HG03432 (cell line): ENCODE measurements around the gene SYT6.

Experiments
- ATAC-seq: cut with Tn5 transposase; IDR thresholded peaks from one replicate; pipeline ENCODE4 v1.9.1; 2021; ENCODE audit warnings: mild to moderate bottlenecking, moderate library complexity; ENCODE audit not compliant: unreplicated experiment

Gene SYT6

DNA sequence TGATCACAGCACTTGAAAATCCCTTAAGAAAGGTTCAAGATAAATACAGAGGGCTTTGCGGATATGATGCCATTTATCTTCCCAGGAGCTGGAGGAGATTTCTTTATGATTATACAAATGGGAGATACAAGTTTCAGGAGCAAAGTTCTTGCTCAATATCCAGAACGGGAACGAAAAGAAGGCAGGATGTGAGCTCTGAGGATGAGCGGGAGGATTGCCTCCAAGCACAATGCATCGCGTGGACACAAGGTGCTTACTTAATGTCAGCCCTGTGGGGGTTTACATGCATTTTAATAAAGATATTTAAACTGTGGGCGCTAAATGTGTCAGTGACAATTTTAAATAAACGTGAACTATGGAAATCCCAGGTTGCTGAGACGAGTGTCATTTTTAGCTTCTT, 59.0 kb downstream of the SYT6 start:
- no peak for ATAC-seq

DNA sequence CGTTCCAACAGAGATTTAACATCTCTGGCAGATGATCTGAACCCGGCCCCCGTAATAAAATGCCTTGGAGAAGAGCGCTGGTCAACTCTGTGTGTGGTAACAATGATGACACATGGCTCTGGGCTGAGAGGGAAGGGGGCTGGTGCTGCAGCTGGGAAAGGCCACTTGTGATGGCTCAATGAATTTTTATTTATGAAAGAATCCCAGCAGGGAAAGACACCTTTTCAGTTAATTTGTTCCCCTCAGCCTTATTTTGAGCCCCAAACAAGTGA, 59.4 kb downstream of the SYT6 start:
- ATAC-seq: no peak

DNA sequence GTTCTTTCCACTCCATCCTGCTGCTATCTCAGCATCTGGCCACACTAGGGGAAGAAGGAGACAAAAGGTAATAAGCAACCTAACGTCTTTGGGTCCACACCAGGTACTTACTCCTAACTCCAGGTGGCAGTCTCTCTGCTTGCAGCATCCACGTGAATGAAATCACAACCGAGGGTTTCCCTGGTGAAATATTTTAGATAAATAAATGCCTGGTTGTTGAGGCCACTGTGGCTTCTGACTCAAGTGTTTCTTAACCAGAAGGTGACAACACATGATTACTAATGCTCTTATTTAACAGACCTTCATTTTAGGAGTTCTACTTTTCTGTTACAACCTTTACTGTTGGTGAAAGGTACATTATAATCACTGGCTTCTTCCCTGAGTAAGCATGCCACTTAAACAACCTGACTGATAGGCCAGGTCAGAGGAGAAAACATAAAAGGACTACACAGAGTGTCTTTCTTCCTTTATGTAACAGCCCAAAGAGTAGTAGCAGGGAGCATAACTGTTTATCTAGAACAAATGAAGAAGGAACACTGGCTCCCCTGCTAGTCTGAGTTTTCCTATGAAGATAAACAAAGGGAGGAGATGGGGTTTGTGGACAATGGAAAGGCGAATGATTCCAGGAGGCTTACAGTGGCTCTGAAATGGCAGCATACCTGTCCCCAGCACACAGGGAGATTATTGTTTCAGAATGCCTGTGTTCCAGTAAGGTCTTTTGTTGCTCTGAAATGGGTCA, 59.9 kb downstream of the SYT6 start:
- no peak for ATAC-seq

DNA sequence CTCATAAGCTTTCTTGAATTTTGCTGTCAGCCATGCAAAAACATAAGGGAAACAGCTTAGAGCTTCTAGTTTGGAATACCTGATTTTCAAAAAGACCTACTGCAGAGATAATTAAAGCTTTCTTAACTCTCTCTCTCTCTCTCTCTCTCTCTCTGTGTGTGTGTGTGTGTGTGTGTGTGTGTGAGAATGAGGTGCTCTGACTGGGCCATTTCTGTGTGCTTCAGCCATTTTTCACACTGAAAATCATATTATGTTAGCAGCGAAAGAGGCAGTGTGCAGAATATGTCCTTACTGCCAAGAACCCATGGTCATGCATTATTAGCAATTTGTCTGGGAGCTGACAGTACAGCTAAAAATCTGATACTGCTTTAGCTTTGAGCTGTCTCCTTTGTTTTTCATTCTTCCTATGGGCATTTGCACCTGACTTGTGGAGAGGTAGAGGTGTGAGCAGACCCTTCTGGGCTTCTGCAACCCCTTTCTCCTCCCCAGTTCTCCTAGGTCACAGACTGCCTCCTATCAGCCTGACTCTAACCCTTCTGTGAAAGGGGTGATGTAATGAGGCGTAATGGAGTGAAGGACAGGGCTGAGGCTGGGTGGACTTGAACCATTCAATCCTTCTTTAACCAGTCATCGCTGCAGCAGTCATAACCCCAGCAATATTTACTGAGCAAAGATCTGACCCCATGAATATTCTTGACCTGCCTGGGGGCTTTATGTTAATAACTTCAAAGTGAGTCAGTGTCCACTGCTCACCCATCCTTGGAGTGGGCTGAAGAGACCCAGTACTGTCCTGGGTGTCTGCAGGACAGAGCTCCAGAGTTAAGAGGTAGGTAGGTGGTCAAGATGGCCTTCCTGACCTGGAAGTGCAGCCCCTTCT, 61.2 kb downstream of the SYT6 start:
- ATAC-seq: no peak

DNA sequence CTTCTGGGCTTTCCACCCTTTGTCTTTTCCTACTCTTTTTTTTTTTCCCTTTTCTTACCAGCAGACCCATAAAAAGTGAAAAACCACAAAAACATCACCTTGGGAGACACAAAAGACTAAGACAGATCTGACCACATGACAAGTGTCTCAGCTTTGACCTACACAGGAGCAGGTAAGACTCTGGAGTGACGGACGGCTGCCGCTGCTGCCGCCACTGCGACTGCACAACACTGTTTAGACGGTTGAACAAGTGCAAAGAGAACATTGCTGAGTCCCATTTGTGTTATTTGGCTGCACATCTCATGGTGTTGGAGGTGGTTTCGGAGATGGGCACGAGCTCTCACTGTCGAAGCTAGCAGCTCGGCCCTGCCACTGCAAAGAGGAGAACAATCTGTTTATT, 62.0 kb downstream of the SYT6 start:
- ATAC-seq: no peak

DNA sequence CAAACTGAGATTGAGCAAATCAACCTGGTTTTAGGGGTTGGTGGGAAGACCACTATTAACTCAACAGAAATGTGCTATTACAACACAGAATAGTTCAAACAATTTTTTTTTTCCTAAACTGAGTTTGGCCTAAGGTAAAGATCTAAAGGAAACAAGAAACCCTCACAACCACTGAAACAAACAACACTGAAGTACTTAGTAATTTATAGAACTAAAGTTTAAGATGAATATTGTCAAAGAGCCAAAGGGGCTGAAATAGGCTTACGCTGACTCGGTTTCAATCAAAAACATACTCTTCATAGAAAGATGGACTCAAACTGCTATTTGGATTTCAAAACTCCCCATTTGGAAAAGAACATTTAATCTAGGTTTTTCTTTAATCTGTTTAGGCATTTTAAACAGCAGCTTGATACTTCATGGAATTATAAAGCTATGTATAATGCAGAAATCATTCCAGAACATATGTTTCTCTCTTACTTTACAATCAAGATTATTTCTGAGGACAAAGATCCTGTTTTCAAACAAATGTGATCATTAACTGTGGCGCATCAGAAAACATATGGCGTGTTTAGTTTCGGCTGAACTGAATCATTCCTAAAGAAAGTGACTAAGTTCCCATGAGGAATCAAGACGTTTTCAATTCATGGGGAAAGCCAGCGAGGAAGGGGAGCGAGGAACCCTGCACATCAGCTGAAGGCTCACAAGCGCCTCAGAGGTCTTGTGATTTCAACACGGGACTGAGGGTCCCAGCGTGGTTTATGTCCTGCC, 62.7 kb downstream of the SYT6 start:
- ATAC-seq: no peak

DNA sequence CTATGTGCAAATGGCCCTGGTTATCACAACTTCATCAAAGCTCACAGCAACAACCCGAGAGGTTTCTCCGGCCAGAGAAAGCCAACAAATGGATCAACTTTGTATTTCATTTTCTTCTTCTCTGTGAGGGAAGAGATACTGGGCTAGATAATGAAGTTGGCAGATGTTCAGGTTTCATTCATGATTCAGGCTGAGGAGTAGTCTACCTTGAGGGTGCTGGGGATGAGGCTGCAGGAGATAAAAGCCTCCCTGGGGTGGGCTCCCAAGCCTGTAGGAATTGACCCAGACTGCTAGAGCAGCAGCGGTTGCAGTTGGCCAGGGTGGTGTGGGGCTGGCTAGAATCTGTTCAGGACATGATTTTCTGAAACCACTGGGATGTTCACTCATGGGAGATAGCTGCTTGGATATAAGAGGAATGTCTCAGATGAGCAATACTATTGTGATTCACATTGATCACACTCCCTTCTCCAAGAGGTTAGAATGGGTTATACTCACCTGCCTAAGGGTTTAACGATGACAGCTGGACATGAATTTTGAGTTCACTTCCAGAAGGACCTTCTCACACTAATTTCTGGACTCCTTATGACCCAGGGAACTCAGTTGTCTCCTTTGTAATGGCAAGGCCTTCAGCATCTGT, 64.0 kb downstream of the SYT6 start:
- no peak for ATAC-seq

DNA sequence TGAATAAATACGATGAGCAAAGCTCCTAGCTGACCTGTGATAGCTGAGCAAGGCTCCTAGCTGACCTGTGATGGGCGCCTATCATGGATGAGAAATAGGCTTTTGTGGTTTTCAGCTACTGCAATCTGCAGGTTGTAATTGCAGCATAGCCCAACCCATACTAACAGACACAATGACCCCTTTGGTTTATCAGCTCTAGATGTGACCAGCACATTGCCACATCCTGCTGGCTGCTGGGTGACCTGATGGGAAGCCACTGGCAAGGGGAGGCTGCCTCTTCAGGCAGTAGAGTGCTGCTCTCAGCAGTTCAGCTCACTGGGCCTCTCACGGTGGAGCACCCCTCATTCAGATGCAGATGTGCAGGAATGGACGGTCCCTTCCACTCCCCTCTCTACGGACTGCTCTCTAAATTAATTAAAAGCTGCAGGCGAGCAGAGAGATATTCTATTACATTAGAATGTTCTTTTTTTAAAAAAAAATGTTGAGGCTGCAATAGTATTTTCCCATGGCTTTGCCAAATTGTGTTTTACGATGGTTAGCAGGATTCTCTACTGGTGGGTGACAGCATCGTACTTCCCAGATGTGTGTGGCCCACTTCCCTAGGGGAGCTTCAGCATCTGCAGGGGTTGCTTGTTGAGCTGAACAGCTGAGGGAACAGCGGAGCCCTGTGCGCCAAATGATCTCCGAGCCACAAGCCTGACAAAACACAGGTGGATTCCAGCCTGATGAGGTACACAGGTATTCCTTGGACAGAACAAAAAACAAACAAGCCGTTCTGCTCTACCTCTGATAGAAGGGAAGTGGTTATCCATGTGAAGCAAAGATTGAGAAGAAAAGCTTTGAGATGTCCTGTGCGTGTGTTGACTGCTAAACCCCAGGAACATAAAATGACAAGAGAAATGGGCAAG, 65.0 kb downstream of the SYT6 start:
- no peak for ATAC-seq

DNA sequence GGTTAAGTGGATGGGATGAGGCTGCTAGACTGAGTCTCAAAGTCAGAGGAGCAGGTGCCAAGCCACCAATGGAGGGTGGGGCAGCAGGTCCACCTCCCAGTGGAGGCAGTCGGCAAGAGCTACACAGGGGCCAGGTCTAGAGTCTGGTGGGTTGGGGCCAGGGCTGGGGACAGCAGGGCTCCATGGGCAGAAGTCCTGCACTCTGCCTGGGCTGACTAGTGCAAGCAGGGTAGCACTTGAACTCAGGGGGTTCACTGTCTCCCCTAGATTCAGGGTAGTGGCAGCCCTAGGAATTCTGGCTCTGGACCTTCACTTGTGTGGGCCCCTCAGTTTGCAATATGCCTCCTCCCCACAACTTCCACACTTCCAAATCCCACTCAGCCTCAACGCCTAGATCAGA, 66.2 kb downstream of the SYT6 start:
- ATAC-seq: no peak

DNA sequence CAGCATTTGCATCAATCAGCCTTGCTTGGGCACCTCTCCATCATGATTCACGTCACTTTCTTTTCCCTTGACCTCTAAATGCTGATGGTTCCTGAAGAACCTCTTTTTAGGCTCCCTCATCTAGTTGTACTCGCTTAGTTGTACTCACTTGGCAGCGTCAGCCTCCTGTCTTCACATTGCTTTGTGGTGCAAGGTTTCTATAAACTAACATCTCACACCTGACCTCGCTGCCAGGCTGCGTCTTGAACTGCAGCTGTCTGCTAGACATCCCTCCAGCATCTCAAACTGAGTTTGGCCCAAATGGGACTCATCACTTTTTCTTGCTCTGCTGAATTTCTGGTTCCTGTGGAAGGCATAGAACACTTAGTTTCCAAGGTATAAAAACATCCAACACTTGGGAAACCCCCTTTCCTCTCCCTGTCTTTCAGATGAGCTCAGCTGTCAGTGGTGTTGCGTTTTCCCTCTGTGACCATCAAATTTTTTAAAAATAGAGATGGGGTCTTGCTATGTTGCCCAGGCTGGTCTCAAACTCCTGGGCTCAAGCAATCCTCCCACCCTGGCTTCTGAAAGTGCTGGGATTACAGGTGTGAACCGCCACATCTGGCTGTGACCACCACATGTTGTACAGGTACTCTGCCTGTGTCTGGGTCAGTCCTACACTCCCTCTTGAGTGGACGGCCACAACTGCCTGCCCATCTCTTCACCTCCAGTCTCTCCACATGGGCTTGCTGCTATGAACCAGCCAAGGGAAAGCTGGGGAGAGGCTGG, 66.9 kb downstream of the SYT6 start:
- no peak for ATAC-seq

DNA sequence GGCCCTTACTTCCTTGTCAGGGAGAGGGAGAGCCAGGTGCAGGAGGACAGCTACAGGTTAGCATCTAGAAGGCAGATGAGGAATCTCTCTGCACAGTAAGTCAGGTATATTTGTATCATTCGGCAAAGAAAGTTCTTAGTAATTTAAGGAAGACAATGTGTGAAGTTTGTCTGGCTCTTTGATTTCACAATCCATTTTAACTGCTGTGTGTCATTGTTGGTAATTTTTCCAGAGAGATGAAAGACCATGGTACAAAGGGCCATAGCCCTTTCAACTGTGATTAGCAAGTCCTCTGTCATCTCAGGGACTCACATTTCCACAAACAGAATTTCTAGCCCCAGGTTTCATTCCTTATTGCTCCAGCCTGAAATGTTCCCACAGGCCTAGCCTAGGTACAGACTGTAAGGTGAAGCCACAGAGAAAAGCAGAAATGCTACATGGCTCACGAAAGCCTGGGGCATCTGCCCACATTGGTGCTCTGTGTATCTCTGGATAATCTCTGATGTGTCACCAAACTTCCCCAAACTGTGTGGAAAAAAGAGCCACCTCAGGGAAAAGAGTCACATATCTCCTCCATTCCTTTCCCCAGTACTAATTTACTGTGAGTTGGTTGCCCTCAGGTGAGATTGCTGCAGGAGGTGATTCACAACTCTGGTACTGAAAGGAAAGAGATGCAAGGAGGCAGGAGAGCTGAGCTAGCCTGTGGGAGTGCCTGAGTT, 70.6 kb downstream of the SYT6 start:
- no peak for ATAC-seq

DNA sequence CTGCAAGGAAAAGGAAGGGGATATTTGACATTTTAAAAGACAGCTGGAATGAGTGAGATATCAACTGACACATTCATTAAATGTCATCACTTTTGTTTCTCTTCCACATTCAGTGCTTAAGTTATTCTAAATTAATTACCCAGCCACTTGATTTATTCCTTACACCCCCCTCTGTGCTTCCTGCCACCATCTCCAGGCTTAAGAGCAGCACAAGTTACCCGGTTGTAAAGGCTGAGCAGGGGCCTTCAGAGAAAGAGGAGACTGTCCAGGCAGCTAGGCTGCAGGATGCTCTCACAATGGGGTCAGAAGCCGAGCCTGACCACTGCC, 71.4 kb downstream of the SYT6 start:
- ATAC-seq: no peak

DNA sequence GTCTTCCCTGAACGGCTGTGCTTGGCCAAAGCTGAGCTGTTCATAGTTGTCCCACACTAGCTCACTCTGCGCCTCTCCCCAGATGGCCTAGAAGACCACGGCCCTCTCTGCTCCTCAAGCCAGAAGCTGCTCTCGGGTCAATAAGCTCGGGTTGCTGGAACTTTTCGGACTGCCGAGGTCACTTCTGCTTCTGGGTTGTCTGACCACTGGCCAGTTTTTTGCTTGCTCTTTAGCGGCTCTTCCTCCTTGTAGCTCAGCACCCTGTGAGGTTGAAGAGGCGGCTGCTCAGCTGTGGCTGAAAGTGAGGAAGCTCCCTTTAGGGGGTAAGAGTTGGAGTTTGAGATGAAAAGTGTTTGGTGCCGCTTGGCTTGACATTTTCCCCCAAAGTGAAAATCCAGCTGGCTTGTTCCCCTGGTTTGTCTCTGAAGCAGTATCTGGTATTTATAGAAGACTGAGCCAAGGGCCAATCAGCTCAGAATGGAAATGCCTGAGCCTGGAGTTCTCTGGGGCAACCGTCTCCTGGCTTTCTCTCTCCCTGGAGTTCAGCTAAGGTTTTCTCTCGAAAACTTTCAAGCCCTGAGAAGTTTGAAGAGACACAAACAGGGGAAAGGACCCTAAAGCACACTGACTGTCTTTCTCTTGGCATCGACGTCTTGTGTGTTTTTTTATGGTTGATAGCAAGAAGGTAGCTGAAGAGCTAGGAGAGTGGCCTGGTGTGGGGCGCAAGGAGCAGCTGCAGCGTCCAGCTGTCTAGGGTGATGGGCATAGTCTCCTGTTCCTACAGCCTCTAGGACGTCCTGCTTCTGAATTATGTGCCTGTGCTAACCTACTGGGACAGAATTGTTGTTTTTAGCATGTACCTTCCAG, 72.0 kb downstream of the SYT6 start:
- no peak for ATAC-seq

DNA sequence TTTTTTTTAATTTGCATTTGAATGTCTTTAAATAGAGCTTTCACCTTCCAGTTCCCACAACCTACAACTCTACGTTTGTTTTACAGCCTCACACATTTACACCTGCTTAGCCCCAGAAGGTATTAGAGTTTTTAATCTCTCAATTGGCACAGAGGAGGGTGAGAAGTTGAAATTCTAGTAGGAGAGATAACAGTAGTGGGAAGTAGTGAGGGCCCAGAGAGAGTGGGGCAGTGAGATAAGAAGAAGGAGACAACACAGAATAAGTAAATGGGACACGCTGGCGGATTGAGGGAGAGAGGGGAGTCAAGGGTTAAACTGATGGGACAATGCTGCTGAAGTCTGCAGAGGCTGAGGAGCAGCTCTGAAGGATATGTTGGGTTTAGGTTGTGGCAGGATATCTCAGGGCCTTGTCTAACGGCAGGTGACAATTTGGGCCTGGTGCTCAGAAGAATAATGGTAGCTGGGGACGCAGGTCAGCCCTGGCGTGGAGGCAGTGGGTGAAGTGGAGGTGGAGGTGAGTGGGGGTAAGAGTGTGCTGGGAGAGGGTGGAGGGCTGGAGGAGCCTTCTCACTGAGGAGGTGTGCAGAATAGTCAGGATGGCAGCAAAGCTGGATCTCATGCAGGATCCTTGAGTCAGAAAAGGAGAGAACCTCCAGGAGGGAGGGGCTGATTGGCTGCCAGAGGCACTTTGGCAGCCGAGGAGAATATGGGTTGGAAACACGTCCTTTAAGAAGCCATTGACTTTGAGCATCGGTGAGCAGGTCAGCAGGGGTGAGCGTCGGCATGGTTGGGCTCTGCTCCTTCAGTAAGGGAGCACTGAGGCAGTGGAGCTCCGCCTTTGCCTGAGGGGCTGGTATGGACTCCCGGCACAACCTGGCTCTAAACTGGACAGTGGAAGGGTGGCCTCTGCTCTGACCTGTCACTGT, 72.9 kb downstream of the SYT6 start:
- ATAC-seq: no peak

DNA sequence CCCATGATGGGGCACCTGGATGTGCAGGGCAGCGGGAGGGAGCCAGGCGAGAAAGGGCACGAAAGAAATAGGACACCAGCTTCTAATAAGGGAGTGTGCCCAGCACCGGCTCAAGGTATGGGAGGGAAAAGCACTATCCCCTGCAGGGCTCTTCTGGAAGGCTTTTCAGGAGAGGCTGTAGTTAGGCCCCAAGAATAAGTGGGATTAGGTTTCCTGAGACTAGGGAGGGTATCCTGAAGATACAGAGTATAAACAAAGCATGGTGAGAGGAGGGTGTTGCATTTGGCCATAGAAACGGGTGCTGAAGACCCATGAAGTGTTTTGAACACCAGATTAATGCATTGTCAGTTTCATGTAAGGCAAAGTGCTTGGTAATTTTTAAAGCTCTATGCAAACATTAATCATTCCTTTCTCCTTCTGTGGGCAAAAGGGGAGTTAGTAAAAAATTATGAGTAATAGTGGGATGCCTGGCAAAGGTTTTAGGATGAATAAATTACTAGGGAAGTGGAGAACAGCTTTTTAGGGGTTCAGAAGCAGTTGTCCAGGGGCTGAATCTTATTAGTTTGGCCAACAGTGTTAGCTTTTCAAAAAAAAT, 74.0 kb downstream of the SYT6 start:
- no peak for ATAC-seq

DNA sequence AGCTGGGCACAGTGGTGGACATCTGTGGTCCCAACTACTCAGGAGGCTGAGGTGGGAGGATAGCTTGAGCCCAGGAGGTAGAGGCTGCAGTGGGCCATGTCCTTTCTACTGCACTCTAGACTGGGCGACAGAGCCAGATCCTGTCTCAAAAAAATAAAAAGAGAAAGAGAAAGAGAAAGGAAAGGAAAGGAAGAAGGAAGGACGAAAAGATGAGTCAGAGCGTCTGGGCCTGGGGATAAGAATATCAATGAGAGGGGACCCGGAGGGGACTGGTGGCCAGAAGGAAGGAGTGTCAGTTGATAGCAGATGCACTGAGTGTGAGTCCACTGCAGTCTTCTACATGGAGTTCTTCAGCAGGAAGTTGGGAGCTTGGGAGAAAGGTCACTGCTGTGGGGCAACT, 75.6 kb downstream of the SYT6 start:
- ATAC-seq: no peak

DNA sequence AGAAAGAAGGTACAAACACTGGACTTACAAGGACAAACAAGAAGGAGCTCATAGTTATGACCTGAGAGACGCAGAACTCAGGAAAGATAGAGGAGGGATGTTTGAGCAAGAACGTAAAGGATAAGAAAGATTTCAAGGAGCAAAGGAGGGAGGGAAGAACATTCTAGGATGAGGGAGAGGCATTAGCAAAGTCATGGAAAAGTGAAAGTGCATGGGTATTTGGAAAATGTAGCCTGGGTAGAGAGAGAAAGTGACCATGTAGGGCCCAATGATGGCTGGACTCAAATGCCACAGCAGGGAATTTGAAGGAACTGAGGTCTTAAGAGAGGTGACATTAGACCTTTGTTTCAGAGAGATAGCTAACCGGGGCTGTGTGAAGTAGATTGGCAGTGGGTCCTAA, 76.5 kb downstream of the SYT6 start:
- ATAC-seq: no peak
